HepG2 (cell line): ENCODE results near the gene HMGN4. TPM values are rescaled to one million over a fixed set of nuclear protein-coding genes. Genes with fewer than 3 reads are reported as not detected.
A peak's percentile ranks its signal among the peaks of the same experiment; 100 is the strongest.

Source experiments
- ASH2L ChIP-seq: fragments of 300-600, 200-600 bp; sonication (generic); IDR thresholded peaks from 2 replicates; pipeline ENCODE4 v1.7.0; 2017; ENCODE audit warnings: low read depth, mild to moderate bottlenecking, moderate library complexity, mixed read lengths, low read length; ENCODE audit not compliant: insufficient read length
- ATF7-NPFF ChIP-seq: sonication (generic); formaldehyde crosslinking; IDR thresholded peaks from 2 replicates; pipeline ENCODE4 v1.8.1; 2023; ENCODE audit warnings: mild to moderate bottlenecking, low read depth, missing genetic modification reagents, moderate library complexity
- HDAC1 ChIP-seq: sonication (generic); formaldehyde crosslinking; IDR thresholded peaks from 2 replicates; pipeline ENCODE4 v1.5.1; 2020; ENCODE audit warnings: mild to moderate bottlenecking, missing genetic modification reagents
- HOXA9 ChIP-seq: sonication (generic); formaldehyde crosslinking; IDR thresholded peaks from 2 replicates; pipeline ENCODE4 v1.8.1; 2022; ENCODE audit warnings: missing genetic modification reagents, mild to moderate bottlenecking, moderate library complexity, borderline replicate concordance
- NAIF1 ChIP-seq: sonication (generic); formaldehyde crosslinking; IDR thresholded peaks from 2 replicates; pipeline ENCODE4 v1.5.0; 2020; ENCODE audit warnings: mild to moderate bottlenecking, missing genetic modification reagents, borderline replicate concordance
- NCOA2 ChIP-seq: sonication (generic); formaldehyde crosslinking; IDR thresholded peaks from 2 replicates; pipeline ENCODE4 v1.8.0; 2022; ENCODE audit warnings: inconsistent platforms
- PBX2 ChIP-seq: IDR thresholded peaks from 2 replicates; pipeline ENCODE4 v1.6.1; 2016; ENCODE audit warnings: control low read depth
- SETDB1 ChIP-seq: sonication (generic); formaldehyde crosslinking; IDR thresholded peaks from 2 replicates; pipeline ENCODE4 v1.5.1; 2020; ENCODE audit warnings: missing genetic modification reagents, mild to moderate bottlenecking, borderline replicate concordance
- STAT5B ChIP-seq: sonication (generic); formaldehyde crosslinking; IDR thresholded peaks from 2 replicates; pipeline ENCODE4 v1.4.0; 2020; ENCODE audit warnings: missing genetic modification reagents
- TERF1 ChIP-seq: sonication (generic); formaldehyde crosslinking; IDR thresholded peaks from 2 replicates; pipeline ENCODE4 v1.8.0; 2022; ENCODE audit warnings: mild to moderate bottlenecking, missing genetic modification reagents, moderate library complexity
- THAP9 ChIP-seq: sonication (generic); formaldehyde crosslinking; IDR thresholded peaks from 2 replicates; pipeline ENCODE4; 2020; ENCODE audit warnings: missing genetic modification reagents, mild to moderate bottlenecking, borderline replicate concordance
- UBTF ChIP-seq: sonication (generic); formaldehyde crosslinking; IDR thresholded peaks from 2 replicates; pipeline ENCODE4 v1.4.0; 2020; ENCODE audit warnings: mild to moderate bottlenecking, missing genetic modification reagents
- ZFP91 ChIP-seq: sonication (generic); formaldehyde crosslinking; IDR thresholded peaks from 2 replicates; pipeline ENCODE4 v1.9.0; 2022; ENCODE audit warnings: missing genetic modification reagents, mild to moderate bottlenecking, borderline replicate concordance
- ZHX1 ChIP-seq: sonication (generic); formaldehyde crosslinking; IDR thresholded peaks from 2 replicates; pipeline ENCODE4 v1.8.1; 2022; ENCODE audit warnings: low read depth, mild to moderate bottlenecking, missing genetic modification reagents
- ZNF251 ChIP-seq: sonication (generic); formaldehyde crosslinking; IDR thresholded peaks from 2 replicates; pipeline ENCODE4 v1.9.0; 2021; ENCODE audit warnings: mild to moderate bottlenecking, missing genetic modification reagents
- ZNF33A ChIP-seq: sonication (generic); formaldehyde crosslinking; IDR thresholded peaks from 2 replicates; pipeline ENCODE4 v1.5.1; 2020; ENCODE audit warnings: missing genetic modification reagents, mild to moderate bottlenecking, moderate library complexity, borderline replicate concordance
- ZNF75D ChIP-seq: sonication (generic); formaldehyde crosslinking; IDR thresholded peaks from 2 replicates; pipeline ENCODE4 v1.8.1; 2023; ENCODE audit warnings: missing genetic modification reagents, mild to moderate bottlenecking, borderline replicate concordance
- polyA plus RNA-seq, 8 experiments: library from polyadenylated mRNA; depleted of rRNA in 3 of 8; stranded (reverse) in 7 of 8; unstranded in 1 of 8; fragments of >200 nt; fragmentation: Illumina TruSeq in 4 of 8; extraction: Trizol in 4 of 8; gene quantifications; 2 replicates each; pipeline versions ENCODE4 v1.2.1 to v1.2.3, GENCODE V29; 2011 to 2016; ENCODE audit warnings: low read depth in 4 of 8, missing spikeins in 1 of 8, mixed read lengths in 1 of 8; ENCODE audit not compliant: insufficient read depth in 1 of 8
- total RNA-seq, 5 experiments: library from RNA; depleted of rRNA; stranded (reverse); fragments of >200 nt; fragmentation: Illumina TruSeq; extraction: Trizol; gene quantifications; 2 replicates each; pipeline ENCODE4 v1.2.3, GENCODE V29; 2016; ENCODE audit warnings: low read depth in 1 of 5

HMGN4 gene
- total and polyA plus RNA-seq, 2 of the 13 experiments (the other 11 are each of a cell fraction or from before 2014, with no cell fraction given), result 39.9 to 52.1 TPM

GRCh38 chr6:26514984-26515383 lies 23.2 kb upstream of the HMGN4 start (continued):
- peak; percentile 92 for TF ChIP-seq ASH2L
- TF ChIP-seq NCOA2 (CRISPR knock-in tag), result peak; percentile 71
- no peak for TF ChIP-seq SETDB1 (CRISPR knock-in tag)
- peak; percentile 26; the same call in 1 of the 2 replicates for TF ChIP-seq ATF7-NPFF (CRISPR knock-in tag)
- TF ChIP-seq TERF1 (CRISPR knock-in tag), result no peak
- TF ChIP-seq STAT5B (CRISPR knock-in tag), result no peak
- TF ChIP-seq THAP9 (CRISPR knock-in tag), result no peak
- peak; percentile 69; the same call in 1 of the 2 replicates for TF ChIP-seq HDAC1 (CRISPR knock-in tag)
- TF ChIP-seq PBX2 (CRISPR knock-in tag), result no peak
- no peak for TF ChIP-seq UBTF (CRISPR knock-in tag)
- no peak for TF ChIP-seq ZNF251 (CRISPR knock-in tag)
- no peak for TF ChIP-seq ZNF33A (CRISPR knock-in tag)
- no peak for TF ChIP-seq HOXA9
- TF ChIP-seq NAIF1 (CRISPR knock-in tag), result 0 out of 2 replicates have a peak, but pooled peaks have one; percentile 52
- TF ChIP-seq ZFP91 (CRISPR knock-in tag), result 0 out of 2 replicates have a peak, but pooled peaks have one; percentile 27
- peak; percentile 61; the same call in 1 of the 2 replicates for TF ChIP-seq ZHX1 (CRISPR knock-in tag)
- no peak for TF ChIP-seq ZNF75D (CRISPR knock-in tag)
